Large intestine (tissue), 3 donors: ENCODE results near the gene NOS1. TPM values are rescaled to one million over a fixed set of nuclear protein-coding genes. Genes with fewer than 3 reads are reported as not detected.
"Not testable (repeated sequence)": the region's sequence is repeated elsewhere in the genome, so short reads cannot be mapped to it uniquely, and the experiment has no call there.

ENCODE experiments used
- DNase-seq, 2 donors: peaks; one replicate each; pipeline versions ENCODE4 v3.0.0 to v3.0.0-alpha.2; 2013
- H3K27ac ChIP-seq: one replicate; pipeline ENCODE4 v1.5.1; 2013; ENCODE audit warnings: low read length
- H3K27me3 ChIP-seq: 2 replicates; pipeline ENCODE4 v1.6.1; 2013; ENCODE audit warnings: low read length; ENCODE audit not compliant: control insufficient read depth, insufficient read depth
- H3K36me3 ChIP-seq: 2 replicates; pipeline ENCODE4 v1.6.1; 2013; ENCODE audit warnings: low read length; ENCODE audit not compliant: control insufficient read depth, insufficient read depth
- H3K4me1 ChIP-seq: one replicate; pipeline ENCODE4 v1.6.1; 2013; ENCODE audit warnings: low read length; ENCODE audit not compliant: control insufficient read depth, insufficient read depth
- H3K4me3 ChIP-seq: one replicate; pipeline ENCODE4 v1.5.1; 2013; ENCODE audit warnings: low read length
- H3K9me3 ChIP-seq: one replicate; pipeline ENCODE4 v1.6.1; 2013; ENCODE audit warnings: mild to moderate bottlenecking, low read depth, low read length, moderate library complexity; ENCODE audit not compliant: control insufficient read depth
- WGBS: methylation state at CpG from one replicate; pipeline ENCODE4 v1.1.5; 2013; ENCODE audit warnings: low lambda C conversion rate; ENCODE audit not compliant: insufficient coverage; 5-methylcytosine and 5-hydroxymethylcytosine counted together
- polyA plus RNA-seq: library from polyadenylated mRNA; unstranded; fragments of 120-200 nt; gene quantifications from one replicate; pipeline ENCODE4 v1.2.1, GENCODE V29; 2013

Gene NOS1
- polyA plus RNA-seq, 1 donor: 11.5 TPM

- H3K4me3 ChIP-seq: no peak overlapping the region
- H3K36me3 ChIP-seq: no peaks in the 10 kb centered on the region
- H3K27ac ChIP-seq: no peak overlapping the region
- H3K9me3 ChIP-seq: no peaks in the 10 kb centered on the region
- WGBS: no CpG with 5 or more reads among the region's 1 CpG
- DNase-seq: no peak
- no peaks in the 10 kb centered on the region for H3K27me3 ChIP-seq
- no peaks in the 10 kb centered on the region for H3K4me1 ChIP-seq
These were observed 33.1 kb upstream of the NOS1 start for GRCh38 chr12:117394491-117394890.

- no CpG with 5 or more reads among the region's 7 CpGs for WGBS
- H3K36me3 ChIP-seq: no peaks in the 10 kb centered on the region
- H3K27ac ChIP-seq: no peak overlapping the region
- DNase-seq: no peak
- no peak overlapping the region for H3K4me3 ChIP-seq
- no peaks in the 10 kb centered on the region for H3K27me3 ChIP-seq
- no peaks in the 10 kb centered on the region for H3K4me1 ChIP-seq
- H3K9me3 ChIP-seq: no peaks in the 10 kb centered on the region
These were observed 32.2 kb upstream of the NOS1 start for GRCh38 chr12:117393656-117394055.

DNA sequence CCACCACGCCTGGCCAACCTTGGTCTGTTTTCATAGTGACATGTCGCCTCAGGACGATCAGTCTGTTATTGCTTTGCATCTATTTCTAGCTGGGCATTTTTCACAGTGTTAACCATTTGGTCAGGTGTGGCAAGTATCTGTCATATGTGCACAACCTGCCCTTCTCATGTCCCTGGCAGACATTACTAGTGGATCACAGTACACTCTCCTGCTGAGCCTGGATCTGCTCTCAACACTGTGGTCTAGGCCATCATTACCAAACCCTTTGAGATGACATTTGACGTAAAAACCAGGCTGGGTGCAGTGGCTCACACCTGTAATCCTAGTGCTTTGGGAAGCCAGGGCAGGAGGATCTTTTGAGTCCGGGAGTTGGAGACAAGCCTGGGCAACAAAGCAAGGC is 29.4 kb upstream of the NOS1 start:
- Histone ChIP-seq H3K36me3 (no peaks in the 10 kb centered on the region), H3K4me3 (no peak overlapping the region), H3K27ac (no peak overlapping the region), H3K4me1 (no peaks in the 10 kb centered on the region), H3K27me3 (no peaks in the 10 kb centered on the region), H3K9me3 (no peaks in the 10 kb centered on the region)
- no CpG with 5 or more reads among the region's 5 CpGs for WGBS
- no peak for DNase-seq

- H3K36me3 ChIP-seq: no peaks in the 10 kb centered on the region
- DNase-seq: no peak
- H3K4me1 ChIP-seq: no peaks in the 10 kb centered on the region
These were observed 27.6 kb upstream of the NOS1 start for GRCh38 chr12:117388951-117389446.

GRCh38 chr12:117387832-117388231 is 26.4 kb upstream of the NOS1 start:
- H3K4me1 ChIP-seq: no peaks in the 10 kb centered on the region
- H3K9me3 ChIP-seq: no peaks in the 10 kb centered on the region
- H3K36me3 ChIP-seq: no peaks in the 10 kb centered on the region
- DNase-seq: no peak
- H3K27ac ChIP-seq: no peak overlapping the region
- no peak overlapping the region for H3K4me3 ChIP-seq
- H3K27me3 ChIP-seq: no peaks in the 10 kb centered on the region
- no CpG with 5 or more reads among the region's 8 CpGs for WGBS

More at GRCh38 chr12:117388951-117389446, 27.6 kb upstream of the NOS1 start:
- no peaks in the 10 kb centered on the region for H3K9me3 ChIP-seq
- no CpG with 5 or more reads among the region's 9 CpGs for WGBS
- H3K27me3 ChIP-seq: no peaks in the 10 kb centered on the region
- H3K4me3 ChIP-seq: no peak overlapping the region
- no peak overlapping the region for H3K27ac ChIP-seq

DNA sequence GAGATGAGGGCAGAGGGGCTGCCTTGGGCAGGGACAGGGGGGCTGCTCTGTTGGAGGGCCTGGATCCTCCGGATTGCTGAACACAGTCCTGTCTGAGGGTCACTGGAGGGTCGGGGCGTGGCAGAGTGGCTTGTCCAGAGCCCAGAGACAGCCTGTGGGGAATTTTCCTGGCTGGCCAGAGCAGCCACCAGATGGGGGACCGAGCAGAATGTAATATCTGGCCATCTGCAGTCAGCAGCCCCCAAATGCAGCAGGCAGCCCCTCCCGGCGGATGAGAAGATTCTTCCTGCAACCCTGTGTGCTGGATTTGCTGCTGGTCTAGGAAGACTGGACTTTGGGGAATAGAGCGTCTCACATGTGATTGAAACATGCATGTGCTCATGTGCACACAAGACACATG is 23.3 kb upstream of the NOS1 start:
- H3K9me3 ChIP-seq: no peaks in the 10 kb centered on the region
- no peak overlapping the region for H3K27ac ChIP-seq
- no peak overlapping the region for H3K4me3 ChIP-seq
- H3K4me1 ChIP-seq: no peaks in the 10 kb centered on the region
- no CpG with 5 or more reads among the region's 7 CpGs for WGBS
- no peak for DNase-seq
- no peaks in the 10 kb centered on the region for H3K27me3 ChIP-seq
- no peaks in the 10 kb centered on the region for H3K36me3 ChIP-seq

DNA sequence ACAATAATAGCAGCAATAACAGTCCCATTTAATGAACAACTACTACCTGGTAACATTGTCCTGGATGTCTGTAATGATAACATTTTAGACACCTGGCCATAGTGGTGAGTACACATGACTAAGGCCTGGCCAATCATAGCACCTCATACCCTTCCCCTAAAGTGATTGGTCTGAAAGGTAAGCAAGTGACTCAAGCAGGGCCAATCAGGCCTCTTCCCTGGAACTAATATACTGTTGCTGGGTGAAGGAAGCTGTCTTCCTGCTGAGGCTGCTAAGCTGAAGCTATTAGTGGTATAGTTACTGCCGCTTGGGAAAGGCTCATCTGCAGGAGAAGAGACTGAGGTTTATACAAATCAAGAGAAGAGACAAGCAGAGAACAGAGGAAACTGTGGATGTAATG is 18.7 kb upstream of the NOS1 start:
- Histone ChIP-seq H3K27me3 (no peaks in the 10 kb centered on the region), H3K4me1 (no peaks in the 10 kb centered on the region), H3K27ac (no peak overlapping the region), H3K9me3 (no peaks in the 10 kb centered on the region), H3K4me3 (no peak overlapping the region), H3K36me3 (no peaks in the 10 kb centered on the region)
- no peak for DNase-seq
- no CpG with 5 or more reads among the region's 1 CpG for WGBS

DNA sequence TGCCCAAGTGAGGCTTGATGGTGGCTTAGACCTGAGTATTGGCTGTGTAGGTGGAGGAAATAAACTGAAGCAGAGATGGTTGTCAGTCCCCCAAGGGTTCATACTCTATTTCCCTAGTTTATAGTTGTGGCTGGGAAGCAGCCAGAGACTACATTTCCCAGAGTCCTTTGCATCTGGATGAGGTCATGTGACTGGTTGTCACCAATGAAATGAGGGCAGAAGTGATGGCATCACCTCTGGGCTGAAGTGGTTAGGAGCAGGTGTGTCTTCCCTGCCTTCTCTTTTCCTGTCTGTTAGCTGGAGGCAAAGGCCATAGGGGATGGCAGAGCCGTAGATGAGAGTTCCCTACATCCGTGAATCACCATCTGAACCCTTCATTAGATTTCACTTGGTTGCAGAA is 16.3 kb upstream of the NOS1 start:
- Histone ChIP-seq H3K36me3 (no peaks in the 10 kb centered on the region), H3K4me1 (no peaks in the 10 kb centered on the region), H3K27ac (no peak overlapping the region), H3K4me3 (no peak overlapping the region), H3K9me3 (no peaks in the 10 kb centered on the region), H3K27me3 (no peaks in the 10 kb centered on the region)
- no peak for DNase-seq
- no CpG with 5 or more reads among the region's 2 CpGs for WGBS

DNA sequence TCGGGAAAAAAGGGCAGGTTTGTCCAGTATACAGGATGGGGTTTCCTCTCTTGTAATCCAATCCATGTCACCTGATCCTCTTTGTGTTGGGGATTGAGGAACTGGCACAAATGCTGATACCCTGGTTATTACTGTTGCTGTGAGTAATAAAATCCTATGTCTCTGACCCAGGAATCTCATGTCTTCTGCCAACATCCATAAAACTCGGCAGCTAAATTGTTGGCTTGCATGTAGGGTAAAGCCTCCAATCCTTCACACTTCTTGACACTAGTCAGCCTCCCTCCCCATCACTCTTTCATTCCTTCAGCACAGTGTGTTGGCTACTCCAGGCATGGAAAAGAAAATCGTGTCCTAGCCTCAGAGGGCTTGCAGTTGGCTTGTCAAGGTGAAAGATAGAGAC is 9.2 kb upstream of the NOS1 start:
- H3K36me3 ChIP-seq: no peaks in the 10 kb centered on the region
- WGBS: no CpG with 5 or more reads among the region's 3 CpGs
- H3K27ac ChIP-seq: no peak overlapping the region
- no peak overlapping the region for H3K4me3 ChIP-seq
- DNase-seq: no peak
- no peaks in the 10 kb centered on the region for H3K9me3 ChIP-seq
- peaks cover 8% of the 10 kb centered on the region for H3K27me3 ChIP-seq
- H3K4me1 ChIP-seq: no peaks in the 10 kb centered on the region

DNA sequence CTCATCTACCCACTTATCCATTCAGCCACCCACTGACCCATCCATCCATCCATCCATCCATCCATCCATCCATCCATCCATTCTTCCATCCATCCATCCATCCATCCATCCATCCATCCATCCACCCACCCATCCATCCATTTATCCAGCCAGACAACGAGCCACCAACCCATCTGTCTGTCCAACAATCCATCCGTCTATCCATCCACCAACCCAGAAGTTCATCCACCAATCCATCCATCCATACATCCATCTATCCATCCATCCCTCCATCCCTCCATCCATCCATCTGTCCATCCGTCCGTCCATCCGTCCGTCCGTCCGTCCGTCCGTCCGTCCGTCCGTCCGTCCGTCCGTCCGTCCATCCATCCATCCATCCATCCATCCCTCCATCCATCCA is 8.6 kb upstream of the NOS1 start:
- not testable (repeated sequence) for H3K4me1 ChIP-seq, H3K9me3 ChIP-seq, DNase-seq, H3K27ac ChIP-seq, H3K4me3 ChIP-seq, H3K36me3 ChIP-seq
- H3K27me3 ChIP-seq: peaks cover 12% of the 10 kb centered on the region
- 100% methylated on average over 1 of the region's 17 CpGs for WGBS

DNA sequence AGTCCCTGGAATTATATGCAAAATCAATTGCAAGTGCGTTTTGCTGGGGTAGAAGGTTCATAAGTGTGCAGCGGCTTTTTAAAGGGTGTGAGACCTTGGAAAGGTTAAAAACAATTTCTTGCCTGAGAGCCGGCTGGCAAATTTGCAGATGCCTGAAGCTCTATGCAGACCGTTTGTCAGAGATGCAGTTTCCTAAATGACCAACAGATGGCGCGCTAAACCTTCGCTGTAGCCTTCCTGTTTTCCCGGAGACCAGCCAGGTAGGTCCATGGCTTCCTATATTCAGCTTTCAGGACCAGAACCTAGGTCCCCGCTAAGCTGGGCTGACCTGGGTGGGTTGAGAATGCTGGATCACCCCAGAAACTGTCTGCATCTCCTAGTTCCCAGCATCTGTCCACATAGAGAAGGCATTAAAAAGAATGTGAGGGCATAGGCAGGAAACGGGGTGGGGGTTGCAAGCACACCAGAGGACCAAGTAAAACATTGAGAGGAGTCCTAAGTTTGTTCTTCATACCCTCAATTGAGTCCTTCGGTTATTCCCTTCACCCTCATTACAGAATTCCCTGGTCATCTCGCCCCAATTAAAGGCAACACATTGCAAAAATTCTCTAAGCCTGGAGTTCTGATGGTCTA is 5.7 kb upstream of the NOS1 start:
- Histone ChIP-seq H3K36me3 (no peaks in the 10 kb centered on the region), H3K27me3 (peaks cover 39% of the 10 kb centered on the region), H3K4me3 (no peak overlapping the region), H3K27ac (no peak overlapping the region), H3K9me3 (no peaks in the 10 kb centered on the region), H3K4me1 (no peaks in the 10 kb centered on the region)
- 80% methylated on average over 1 of the region's 12 CpGs for WGBS
- DNase-seq: peak; percentile 45 to 69
